ENCODE measurements around the gene HPSE2.

Gene HPSE2

GRCh38 chr10:99233689-99234037 lies 2.0 kb downstream of the HPSE2 start:
- Histone ChIP-seq H3F3A (ENCODE audit: insufficient read depth) (no peaks in the 10 kb centered on the region), H3K27me3 (ENCODE audit: low read length) (no peaks in the 10 kb centered on the region), H3K79me2 (ENCODE audit: insufficient read depth, low read length) (no peaks in the 10 kb centered on the region), H3K9ac (ENCODE audit: low read length) (no peak overlapping the region), H3K27ac (ENCODE audit: low read depth, low read length) (no peak overlapping the region), H4K20me1 (ENCODE audit: low read depth, low read length) (no peaks in the 10 kb centered on the region), H3K4me3 (ENCODE audit: insufficient read depth, low read length, poor library complexity, severe bottlenecking) (no peak overlapping the region), H3K4me2 (ENCODE audit: low read depth, low read length, poor library complexity, severe bottlenecking) (no peak overlapping the region), H2AFZ (ENCODE audit: low read depth, low read length, severe bottlenecking) (no peak overlapping the region), H3K9me2 (replicated peaks; ENCODE audit: insufficient read depth, low read length) (no peaks in the 10 kb centered on the region), H3K9me3 (ENCODE audit: insufficient read depth, low read length) (no peaks in the 10 kb centered on the region), H3K36me3 (ENCODE audit: low read length) (no peaks in the 10 kb centered on the region)
- TF ChIP-seq EZH2phosphoT487 (conservative IDR thresholded peaks at IDR 0.05; ENCODE audit: low read length) (no peak), CTCF (IDR thresholded peaks at IDR 0.05; ENCODE audit: insufficient read depth, low read length, poor library complexity, severe bottlenecking) (no peak)

DNA sequence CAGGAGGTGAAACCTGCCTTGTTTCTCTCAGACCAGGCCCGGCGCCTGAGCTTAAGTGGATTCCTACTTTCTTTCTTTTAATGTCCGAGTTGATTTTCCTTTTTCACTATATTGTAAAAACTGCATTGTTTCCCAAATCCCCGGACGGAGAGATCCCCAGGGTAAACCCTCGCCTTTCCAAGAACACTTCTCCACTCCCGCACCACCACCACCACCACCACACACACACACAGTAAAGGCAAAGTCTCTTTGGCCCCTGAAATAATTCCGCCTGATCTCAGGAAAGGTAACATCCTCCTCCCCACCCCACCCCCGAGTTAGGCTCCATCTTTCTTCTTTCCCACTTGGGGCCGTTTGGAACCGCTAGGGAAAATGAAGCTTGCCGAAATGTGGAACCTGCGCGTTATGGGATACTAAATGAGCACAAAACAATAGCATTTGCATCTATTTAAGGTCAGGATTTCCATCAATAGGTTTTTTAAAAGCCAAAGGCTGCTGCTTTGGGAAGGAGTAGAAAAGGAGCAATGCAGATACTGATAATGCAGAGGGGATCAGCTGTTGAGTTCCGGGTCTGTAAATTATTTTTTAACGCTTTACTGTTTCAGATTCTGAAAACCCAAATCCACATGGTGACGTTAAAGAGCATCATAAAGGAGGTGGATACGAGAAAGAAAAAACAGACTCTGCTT lies 2.5 kb downstream of the HPSE2 start:
- H3K4me3 ChIP-seq (ENCODE audit: insufficient read depth, low read length, poor library complexity, severe bottlenecking): no peak overlapping the region
- H3K79me2 ChIP-seq (ENCODE audit: insufficient read depth, low read length): no peaks in the 10 kb centered on the region
- H2AFZ ChIP-seq (ENCODE audit: low read depth, low read length, severe bottlenecking): no peak overlapping the region
- no peaks in the 10 kb centered on the region for H3F3A ChIP-seq (ENCODE audit: insufficient read depth)
- H3K36me3 ChIP-seq (ENCODE audit: low read length): no peaks in the 10 kb centered on the region
- H3K4me2 ChIP-seq (ENCODE audit: low read depth, low read length, poor library complexity, severe bottlenecking): no peak overlapping the region
- H3K27ac ChIP-seq (ENCODE audit: low read depth, low read length): no peak overlapping the region
- no peak for TF ChIP-seq CTCF (IDR thresholded peaks at IDR 0.05; ENCODE audit: insufficient read depth, low read length, poor library complexity, severe bottlenecking)
- H3K9ac ChIP-seq (ENCODE audit: low read length): no peak overlapping the region
- no peaks in the 10 kb centered on the region for H3K27me3 ChIP-seq (ENCODE audit: low read length)
- no peaks in the 10 kb centered on the region for H4K20me1 ChIP-seq (ENCODE audit: low read depth, low read length)
- H3K9me2 ChIP-seq (replicated peaks; ENCODE audit: insufficient read depth, low read length): no peaks in the 10 kb centered on the region
- no peaks in the 10 kb centered on the region for H3K9me3 ChIP-seq (ENCODE audit: insufficient read depth, low read length)

- no peaks in the 10 kb centered on the region for H3K79me2 ChIP-seq (ENCODE audit: insufficient read depth, low read length)
- H3K9ac ChIP-seq (ENCODE audit: low read length): no peak overlapping the region
- no peaks in the 10 kb centered on the region for H3K36me3 ChIP-seq (ENCODE audit: low read length)
- no peak overlapping the region for H3K27ac ChIP-seq (ENCODE audit: low read depth, low read length)
- no peaks in the 10 kb centered on the region for H3K9me3 ChIP-seq (ENCODE audit: insufficient read depth, low read length)
- H4K20me1 ChIP-seq (ENCODE audit: low read depth, low read length): no peaks in the 10 kb centered on the region
- H3K4me2 ChIP-seq (ENCODE audit: low read depth, low read length, poor library complexity, severe bottlenecking): no peak overlapping the region
- H3F3A ChIP-seq (ENCODE audit: insufficient read depth): no peaks in the 10 kb centered on the region
- no peaks in the 10 kb centered on the region for H3K27me3 ChIP-seq (ENCODE audit: low read length)
- no peak overlapping the region for H3K4me3 ChIP-seq (ENCODE audit: insufficient read depth, low read length, poor library complexity, severe bottlenecking)
- H2AFZ ChIP-seq (ENCODE audit: low read depth, low read length, severe bottlenecking): no peak overlapping the region
- no peaks in the 10 kb centered on the region for H3K9me2 ChIP-seq (replicated peaks; ENCODE audit: insufficient read depth, low read length)
- no peak for TF ChIP-seq CTCF (IDR thresholded peaks at IDR 0.05; ENCODE audit: insufficient read depth, low read length, poor library complexity, severe bottlenecking)
- no peak for TF ChIP-seq EZH2phosphoT487 (conservative IDR thresholded peaks at IDR 0.05; ENCODE audit: low read length)
These were observed 3.2 kb downstream of the HPSE2 start for GRCh38 chr10:99232360-99232999.
